B cell (primary cell): ENCODE data around the gene GPR137C. TPM values are rescaled to one million over a fixed set of nuclear protein-coding genes. Genes with fewer than 3 reads are reported as not detected.

Source experiments
- ATAC-seq: fragments of 200-7000 bp; cut with Tn5 transposase; one replicate; pipeline ENCODE4 v1.10.0; 2021; ENCODE audit warnings: low read depth, mild to moderate bottlenecking, moderate number of reproducible peaks, moderate library complexity
- CTCF ChIA-PET: fragments of 350-600 bp; sonication (Branson Sonifier 250); formaldehyde crosslinking; loops from one replicate; lab custom pipeline; 2021; ENCODE audit warnings: antibody characterized with exemption, inconsistent platforms; lab: Charles Lee
- POLR2A ChIA-PET: fragments of 350-600 bp; sonication (Branson Sonifier 250); formaldehyde crosslinking; loops from one replicate; lab custom pipeline; 2021; ENCODE audit warnings: antibody characterized with exemption; lab: Charles Lee
- DNase-seq: peaks from one replicate; pipeline ENCODE4 v3.0.0; 2013
- H2AFZ ChIP-seq: 2 replicates; pipeline ENCODE4 v1.6.1; 2012; ENCODE audit warnings: mild to moderate bottlenecking, low read depth, low read length; ENCODE audit not compliant: insufficient read depth, poor library complexity, severe bottlenecking
- H3K27ac ChIP-seq, 2 donors: 1 replicate in 1 of 2; 2 replicates in 1 of 2; pipeline ENCODE4 v1.5.1; 2012 to 2013; ENCODE audit warnings: low read length in 2 of 2, mild to moderate bottlenecking in 2 of 2, moderate library complexity in 1 of 2
- H3K27me3 ChIP-seq, 4 experiments: fragments of 200-600 bp in 1 of 4; sonication (generic) in 1 of 4; replicated peaks in 1 of 4; 1 replicate in 2 of 4; 2 replicates in 2 of 4; pipeline versions ENCODE4 v1.6.1 to v1.7.0; 2013 to 2016; ENCODE audit warnings: low read length in 3 of 4, mild to moderate bottlenecking in 2 of 4, mixed read lengths in 1 of 4, moderate library complexity in 1 of 4; ENCODE audit not compliant: insufficient read depth in 4 of 4, control insufficient read depth in 3 of 4; ENCODE audit errors: control extremely low read depth in 1 of 4
- H3K36me3 ChIP-seq, 2 experiments: replicated peaks in 1 of 2; 1 replicate in 1 of 2; 2 replicates in 1 of 2; pipeline versions ENCODE4 v1.6.1 to v1.7.1; 2013; ENCODE audit warnings: low read length in 1 of 2; ENCODE audit not compliant: insufficient read depth in 2 of 2, control insufficient read depth in 1 of 2; ENCODE audit errors: control extremely low read depth in 1 of 2, extremely low read depth in 1 of 2
- H3K4me1 ChIP-seq, 2 donors: fragments of 200-600 bp in 1 of 2; sonication (generic) in 1 of 2; 1 replicate in 1 of 2; 2 replicates in 1 of 2; pipeline versions ENCODE4 v1.5.1 to v1.6.1; 2013 to 2017; ENCODE audit warnings: low read length in 2 of 2; ENCODE audit not compliant: control insufficient read depth in 2 of 2, insufficient read depth in 2 of 2
- H3K4me2 ChIP-seq: replicated peaks from 2 replicates; pipeline ENCODE3; 2012; ENCODE audit warnings: mild to moderate bottlenecking, low read depth, low read length; ENCODE audit not compliant: poor library complexity, severe bottlenecking
- H3K4me3 ChIP-seq, 5 experiments: fragments of 200-600 bp in 1 of 5; sonication (generic) in 1 of 5; 1 replicate in 3 of 5; 2 replicates in 2 of 5; pipeline versions ENCODE4 v1.5.1 to v1.7.0; 2011 to 2016; ENCODE audit warnings: low read length in 4 of 5, mild to moderate bottlenecking in 4 of 5, low read depth in 2 of 5, control low read depth in 1 of 5, moderate library complexity in 1 of 5; ENCODE audit not compliant: insufficient read depth in 1 of 5; ENCODE audit errors: control extremely low read depth in 1 of 5, extremely low read depth in 1 of 5
- H3K79me2 ChIP-seq: fragments of 200-600 bp; sonication (generic); one replicate; pipeline ENCODE4 v1.6.0; 2016; ENCODE audit warnings: low read length; ENCODE audit not compliant: control insufficient read depth, insufficient read depth
- H3K9ac ChIP-seq: fragments of 200-600 bp; sonication (generic); 2 replicates; pipeline ENCODE4 v1.6.1; 2017; ENCODE audit warnings: mild to moderate bottlenecking, low read length, moderate library complexity
- H3K9me3 ChIP-seq, 3 donors: one replicate each; pipeline versions ENCODE4 v1.6.1 to v1.7.1; 2013; ENCODE audit warnings: low read length in 2 of 3; ENCODE audit not compliant: control insufficient read depth in 2 of 3, insufficient read depth in 1 of 3; ENCODE audit errors: control extremely low read depth in 1 of 3
- H4K20me1 ChIP-seq: 2 replicates; pipeline ENCODE4 v1.6.0; 2012; ENCODE audit warnings: mild to moderate bottlenecking, low read length; ENCODE audit not compliant: insufficient read depth, control insufficient read depth, poor library complexity, severe bottlenecking
- H3K27ac Mint-ChIP-seq: one replicate; pipeline ENCODE4 v1.8.0; 2021; ENCODE audit warnings: mixed read lengths
- H3K27me3 Mint-ChIP-seq: one replicate; pipeline ENCODE4 v1.8.0; 2021; ENCODE audit warnings: mixed read lengths
- H3K4me1 Mint-ChIP-seq: one replicate; pipeline ENCODE4 v1.8.0; 2021; ENCODE audit warnings: mixed read lengths
- H3K4me3 Mint-ChIP-seq: one replicate; pipeline ENCODE4 v1.8.0; 2021; ENCODE audit warnings: mixed read lengths
- H3K9me3 Mint-ChIP-seq: one replicate; pipeline ENCODE4 v1.8.0; 2022; ENCODE audit warnings: mixed read lengths; ENCODE audit not compliant: insufficient read depth
- CTCF ChIP-seq: fragments of 200-600 bp; IDR thresholded peaks from one replicate; pipeline ENCODE4 v1.8.0; 2022; ENCODE audit warnings: antibody characterized with exemption, mild to moderate bottlenecking
- EZH2 ChIP-seq: IDR thresholded peaks from 2 replicates; pipeline ENCODE4 v1.6.1; 2012; ENCODE audit warnings: borderline replicate concordance, low read depth, mild to moderate bottlenecking, moderate library complexity, low read length; ENCODE audit not compliant: insufficient read depth, poor library complexity, severe bottlenecking
- WGBS: methylation state at CpG from one replicate; pipeline ENCODE4 v1.1.5; 2013; ENCODE audit warnings: missing lambda C conversion rate; ENCODE audit not compliant: insufficient coverage; 5-methylcytosine and 5-hydroxymethylcytosine counted together
- intact Hi-C: fragments of 100-400 bp; cut with micrococcal nuclease; formaldehyde crosslinking; loops from one replicate; pipeline ENCODE4 v1.10.0; 2022
- polyA plus RNA-seq: library from polyadenylated mRNA; depleted of rRNA; stranded (reverse); fragments of >200 nt; gene quantifications from 2 replicates; pipeline ENCODE4 v1.2.3, GENCODE V29; 2012
- total RNA-seq, 2 donors: library from RNA; stranded (reverse); fragments of 120-200 nt in 1 of 2; gene quantifications; 1 replicate in 1 of 2; 2 replicates in 1 of 2; pipeline versions ENCODE4 v1.2.3 to v1.2.4, GENCODE V29; 2013 to 2022

GPR137C gene
- total and polyA plus RNA-seq, 2 donors (not counting 1 experiment from before 2014, with no cell fraction given) = 0.06 to 0.67 TPM

GRCh38 chr14:52527052-52527451, 25.6 kb upstream of the GPR137C start:
- intact Hi-C loops = no loop called here
- ChIA-PET POLR2A (no interaction called here), CTCF (no interaction called here)
- WGBS = 100% methylated on average over 1 of the region's 4 CpGs
- Histone ChIP-seq H3K4me1 (no peaks in the 10 kb centered on the region), H3K4me3 (no peak overlapping the region), H3K79me2 (no peaks in the 10 kb centered on the region), H4K20me1 (no peaks in the 10 kb centered on the region), H3K27me3 (no peaks in the 10 kb centered on the region), H3K9ac (no peak overlapping the region), H3K4me2 (no peak overlapping the region), H2AFZ (no peak overlapping the region), H3K36me3 (no peaks in the 10 kb centered on the region), H3K9me3 (no peaks in the 10 kb centered on the region), H3K27ac (no peak overlapping the region)
- H3K27ac Mint-ChIP-seq = no peak overlapping the region
- H3K9me3 Mint-ChIP-seq = no peaks in the 10 kb centered on the region
- no peak for DNase-seq
- TF ChIP-seq CTCF (no peak), EZH2 (no peak)
- H3K4me1 Mint-ChIP-seq = no peaks in the 10 kb centered on the region
- H3K4me3 Mint-ChIP-seq = no peak overlapping the region
- H3K27me3 Mint-ChIP-seq = no peaks in the 10 kb centered on the region
- ATAC-seq = no peak

- H3K27ac ChIP-seq = no peak overlapping the region
- no peak overlapping the region for H3K4me3 ChIP-seq
- no peak overlapping the region for H3K4me2 ChIP-seq
- no peak overlapping the region for H3K27ac Mint-ChIP-seq
- POLR2A ChIA-PET = no interaction called here
- H3K4me3 Mint-ChIP-seq = no peak overlapping the region
- no peaks in the 10 kb centered on the region for H3K27me3 Mint-ChIP-seq
- no peaks in the 10 kb centered on the region for H3K9me3 ChIP-seq
- no peak for DNase-seq
- H3K4me1 Mint-ChIP-seq = no peaks in the 10 kb centered on the region
- H3K9me3 Mint-ChIP-seq = no peaks in the 10 kb centered on the region
- CTCF ChIA-PET = interaction anchor here (0.6 kb wide), 1 partner anchor 19 kb away, joined by 3 read pairs; no protein-coding TSS in a partner anchor
- no peak for ATAC-seq
- TF ChIP-seq EZH2 (no peak), CTCF (no peak)
- H3K9ac ChIP-seq = no peak overlapping the region
- no peaks in the 10 kb centered on the region for H3K79me2 ChIP-seq
- intact Hi-C loops = no loop called here
- H4K20me1 ChIP-seq = no peaks in the 10 kb centered on the region
- peaks cover 8 to 14% of the 10 kb centered on the region in 2 experiments for H3K36me3 ChIP-seq
- no peak overlapping the region for H2AFZ ChIP-seq
- no peaks in the 10 kb centered on the region for H3K27me3 ChIP-seq
- H3K4me1 ChIP-seq = no peaks in the 10 kb centered on the region
Observed at GRCh38 chr14:52531481-52531880, 21.2 kb upstream of the GPR137C start.
